HuH-7.5 (cell line): ENCODE results near the gene MACROH2A1.
A peak's percentile ranks its signal among the peaks of the same experiment; 100 is the strongest.

Source experiments
- DNase-seq: peaks from one replicate; pipeline ENCODE4 v3.0.0; 2011; ENCODE audit warnings: low spot score

MACROH2A1 gene

DNA sequence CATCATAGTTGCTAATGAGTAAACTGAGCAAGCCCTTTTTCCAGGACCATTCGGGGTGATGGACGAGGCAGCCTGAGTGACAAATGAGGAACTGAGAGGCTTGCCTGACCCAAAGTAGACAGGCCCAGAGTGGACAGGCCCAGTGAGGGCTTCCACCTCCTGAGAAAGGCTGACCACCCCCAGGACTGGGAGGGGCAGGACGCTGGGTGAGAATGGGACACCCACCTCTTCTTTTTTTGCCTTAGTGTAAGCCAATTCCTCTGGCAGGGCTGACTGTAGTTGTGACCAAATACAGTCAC lies 68.3 kb downstream of the MACROH2A1 start:
- no peak for DNase-seq

DNA sequence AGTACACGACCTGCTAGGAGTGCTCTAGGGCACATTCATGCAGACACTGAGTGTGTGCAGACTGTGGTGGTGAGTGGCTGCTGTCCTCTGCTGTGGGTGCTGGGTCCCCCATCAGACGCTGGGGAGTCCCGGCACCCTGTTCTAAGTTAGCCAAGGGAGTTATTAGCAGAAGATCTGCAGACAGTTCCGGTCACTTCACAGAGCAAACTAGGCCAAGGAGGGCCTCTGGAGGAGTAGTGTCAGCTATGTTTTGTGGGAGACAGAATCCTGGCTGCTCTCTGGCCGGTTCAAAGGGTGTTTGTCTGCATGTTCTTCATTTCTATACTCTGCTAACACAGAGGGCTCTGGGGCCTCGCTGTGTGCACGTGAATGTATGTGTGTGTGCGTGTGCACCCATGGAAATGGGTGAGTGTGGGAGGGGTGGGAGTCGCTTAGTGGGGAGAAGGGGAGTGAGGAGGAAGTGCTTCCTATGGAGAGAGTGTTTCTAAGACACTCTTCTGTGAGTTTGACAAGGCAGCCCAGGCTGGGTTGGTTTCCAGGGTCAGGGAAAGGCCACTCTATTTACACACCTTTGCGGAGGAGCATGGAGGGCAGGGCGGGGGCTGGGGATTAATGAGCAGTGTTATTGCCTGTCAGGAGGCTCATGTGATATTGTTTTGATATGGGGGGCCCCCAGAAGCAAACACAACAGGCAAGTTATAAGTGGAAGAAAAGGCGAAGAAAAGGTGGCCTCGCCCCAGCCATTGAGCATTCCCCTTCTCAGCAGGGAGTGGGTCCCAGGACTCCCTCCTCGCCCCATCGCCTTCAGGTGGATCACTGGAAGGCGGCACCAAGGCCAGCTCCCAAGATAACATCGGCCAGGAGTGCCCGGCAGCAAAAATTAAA lies 68.9 kb downstream of the MACROH2A1 start:
- DNase-seq = no peak

- DNase-seq = no peak
These were observed 69.7 kb downstream of the MACROH2A1 start for GRCh38 chr5:135329066-135329912.

DNA sequence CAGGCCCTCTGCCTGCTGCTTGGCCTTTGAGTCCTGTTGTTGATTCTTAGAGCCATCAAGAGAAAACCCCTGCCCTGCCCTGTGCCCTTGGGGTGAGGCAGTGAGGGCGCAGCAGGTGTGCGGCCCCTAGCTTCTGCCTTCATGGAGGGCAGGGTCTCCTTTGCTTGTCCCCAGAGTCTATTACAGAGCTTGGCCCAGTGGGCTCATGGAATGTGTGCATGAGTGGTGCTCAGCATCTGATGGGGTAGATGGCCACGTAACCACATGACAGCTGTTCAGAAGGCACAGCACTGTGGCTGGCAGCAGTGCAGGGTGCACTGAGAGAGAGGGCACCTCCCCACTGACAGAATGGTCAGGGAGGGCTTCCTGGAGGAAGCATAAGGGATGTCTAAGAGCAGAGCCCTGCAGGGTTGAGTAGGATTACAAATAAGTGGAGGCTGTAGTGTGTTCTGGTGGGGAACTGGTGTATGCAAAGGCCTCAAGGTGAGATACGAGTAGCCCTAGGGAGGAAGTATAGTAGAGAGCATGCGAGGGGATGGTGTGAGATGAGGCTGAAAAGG lies 70.8 kb downstream of the MACROH2A1 start:
- no peak for DNase-seq

DNA sequence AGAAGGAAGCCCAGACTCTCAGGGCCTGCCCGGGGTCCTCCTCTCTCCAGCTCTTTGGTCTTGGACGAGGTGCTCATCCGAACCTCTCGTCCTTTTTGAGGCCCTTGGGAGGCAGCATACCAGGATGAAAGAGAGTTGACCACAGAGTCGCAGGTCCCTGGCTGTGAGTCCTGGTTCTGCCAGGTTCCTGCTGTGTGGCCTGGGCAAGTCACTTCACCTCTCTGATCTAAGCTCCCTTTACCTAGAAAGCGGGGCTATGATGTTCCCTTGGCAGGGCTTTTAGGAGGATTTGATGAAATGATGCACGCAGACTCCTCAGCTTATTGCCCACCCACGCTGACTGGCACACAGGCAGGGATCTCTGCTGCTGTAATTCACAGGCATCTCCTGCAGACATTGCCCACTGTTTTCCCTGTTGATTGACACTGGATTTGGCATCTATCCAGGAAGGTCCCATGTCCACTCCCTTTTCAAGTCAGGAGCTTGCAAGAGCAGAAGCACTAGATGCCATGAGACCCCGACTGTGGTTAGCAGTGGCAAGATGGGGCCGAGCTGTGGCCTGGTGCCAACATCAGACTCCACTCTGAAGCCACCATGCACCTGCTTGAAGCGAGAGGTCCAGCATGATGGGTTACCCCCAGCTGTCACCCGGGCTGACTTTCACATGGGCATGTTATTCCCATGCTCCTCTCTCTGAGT lies 71.5 kb downstream of the MACROH2A1 start:
- DNase-seq = no peak

DNA sequence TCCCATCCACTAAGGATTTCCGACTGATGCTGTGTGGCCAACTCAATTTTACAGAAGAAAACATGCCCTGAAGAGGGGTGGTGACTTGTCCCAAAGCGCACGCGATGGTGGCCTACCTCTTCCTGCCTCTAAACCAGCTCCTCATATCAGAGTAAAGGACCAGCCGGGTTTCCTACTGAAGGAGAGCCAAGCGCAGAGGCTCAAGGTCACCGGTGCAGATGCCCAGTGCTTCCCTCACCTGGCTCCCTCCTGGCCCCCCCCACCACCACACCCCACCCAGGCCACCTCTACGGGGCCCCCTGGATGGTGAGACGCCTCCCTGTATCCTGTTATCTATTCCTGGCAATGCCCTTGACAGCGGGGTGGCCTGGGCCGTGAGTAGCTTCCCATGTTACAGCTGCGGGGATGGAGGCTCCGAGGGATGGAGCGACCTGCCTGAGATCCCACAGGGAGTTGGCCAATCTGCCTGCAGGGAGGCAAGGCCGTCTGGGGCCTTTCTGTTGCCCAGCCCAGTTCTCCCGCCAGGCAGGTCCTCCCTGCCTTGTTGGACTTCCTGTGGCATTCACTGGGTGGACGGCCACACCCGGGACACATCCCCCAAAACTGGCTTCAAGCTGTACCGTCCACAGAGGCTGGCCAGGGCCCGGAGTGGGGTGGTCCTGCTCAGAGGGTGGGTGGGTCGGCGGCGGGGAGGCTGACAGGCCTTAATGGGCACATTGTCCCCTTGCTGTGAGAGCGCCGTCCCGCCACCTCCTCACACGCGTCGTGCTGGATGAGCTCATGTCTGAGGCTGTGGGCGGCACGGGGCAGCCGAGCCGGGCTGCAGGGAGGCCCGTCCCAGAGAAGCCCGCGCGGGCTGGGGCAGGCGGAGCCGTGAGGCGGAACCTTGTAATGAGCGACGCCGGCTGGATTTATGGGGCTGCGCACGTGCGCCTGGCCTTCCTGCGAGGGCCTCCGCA lies 72.5 kb downstream of the MACROH2A1 start:
- no peak for DNase-seq

DNA sequence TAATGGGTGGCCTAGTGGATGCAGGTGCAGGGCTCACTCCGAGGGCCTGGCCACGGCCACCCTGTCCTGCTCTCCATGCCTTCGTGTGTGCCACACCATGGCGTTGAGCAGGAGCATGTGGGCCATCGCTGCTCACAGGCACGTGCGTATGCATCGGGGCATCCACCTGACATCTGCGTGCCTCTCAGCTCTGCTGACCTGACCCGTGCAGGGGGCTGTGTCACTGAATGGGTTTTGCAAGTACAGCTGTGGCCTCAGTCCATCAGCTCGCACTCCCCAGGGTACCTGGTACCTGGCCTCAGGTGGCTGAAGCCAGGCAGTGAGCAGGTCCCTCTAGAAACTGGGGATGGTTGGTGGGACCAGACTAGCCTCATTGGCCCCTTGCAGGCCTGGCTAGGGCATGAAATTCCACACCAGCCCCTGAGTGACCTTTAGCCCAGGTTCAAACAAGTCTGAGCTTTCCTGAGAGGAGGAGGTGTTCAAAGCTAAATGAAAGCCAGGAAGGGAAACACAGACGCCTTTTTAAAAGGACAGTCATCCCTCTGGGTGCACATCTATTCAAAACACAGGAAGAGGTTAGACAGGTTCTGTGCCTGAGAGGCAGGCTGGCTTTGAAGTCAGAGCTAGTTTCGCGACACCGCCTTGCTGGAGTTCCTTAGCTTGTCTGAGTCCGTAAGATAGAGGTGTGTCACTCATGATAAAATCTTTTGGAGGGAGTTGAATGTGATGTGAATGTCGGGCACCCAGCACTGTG lies 74.0 kb downstream of the MACROH2A1 start:
- peak; percentile 39 for DNase-seq

DNA sequence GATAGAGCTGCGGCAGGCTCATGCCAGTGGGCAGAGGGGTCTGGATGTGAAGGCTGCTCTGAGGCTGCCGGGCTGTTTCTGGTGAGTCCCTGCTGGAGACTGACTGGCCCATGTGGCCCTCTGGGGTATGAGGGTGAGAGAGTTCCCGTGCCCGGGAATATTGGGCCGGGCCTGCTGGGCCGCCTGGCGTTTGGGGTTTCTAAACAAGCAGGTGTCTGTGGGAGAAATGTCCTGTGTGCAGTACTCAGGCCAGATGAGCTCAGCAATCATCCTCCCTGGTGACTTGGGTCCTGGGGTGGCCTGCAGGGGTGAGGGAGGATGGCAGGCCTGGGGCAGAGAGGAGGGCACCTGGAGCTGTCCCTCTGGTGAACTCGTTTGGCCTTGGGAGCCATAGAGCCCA lies 74.9 kb downstream of the MACROH2A1 start:
- no peak for DNase-seq

DNA sequence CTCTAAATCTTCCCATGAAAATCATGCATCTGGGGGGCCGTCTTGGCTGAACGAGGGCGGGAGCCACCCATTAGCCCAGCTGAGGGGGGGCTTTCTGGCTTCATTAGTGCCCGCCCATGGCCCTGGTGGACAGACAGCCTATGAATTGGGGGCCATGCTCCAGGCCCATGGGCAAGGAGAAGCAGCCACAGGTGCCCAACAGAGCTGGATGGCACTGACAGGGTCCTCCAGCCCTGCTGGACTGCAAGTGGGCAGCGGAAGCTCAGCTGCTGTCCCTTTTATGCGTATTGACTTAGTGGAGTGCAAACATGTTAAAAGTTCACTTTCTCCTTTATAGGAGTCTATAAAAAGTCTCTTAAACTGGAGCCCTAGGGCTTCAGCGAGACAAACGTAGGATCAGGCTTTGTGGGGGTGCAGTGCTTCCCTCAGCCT lies 75.3 kb downstream of the MACROH2A1 start:
- no peak for DNase-seq

DNA sequence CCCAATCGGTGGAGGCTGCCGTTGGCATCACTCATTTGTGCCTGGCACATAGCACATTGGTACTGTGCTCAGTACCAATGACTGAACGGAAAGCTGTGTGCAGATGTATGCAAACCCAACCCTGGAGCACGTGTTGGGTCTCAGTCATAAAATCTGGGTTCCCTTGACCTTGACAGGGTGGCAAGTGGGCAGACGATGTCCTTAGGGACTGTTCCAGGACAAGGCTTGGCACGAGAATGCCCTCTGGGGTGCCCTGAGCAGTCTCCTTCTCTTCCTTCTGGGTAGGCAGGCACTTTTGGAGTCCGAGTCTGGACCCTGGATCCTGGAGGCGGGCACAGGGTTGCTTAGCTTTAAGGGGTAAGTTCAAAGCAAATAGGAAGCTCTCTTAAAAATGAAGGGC lies 75.8 kb downstream of the MACROH2A1 start:
- DNase-seq = no peak

- no peak for DNase-seq
These were observed 76.3 kb downstream of the MACROH2A1 start for GRCh38 chr5:135322744-135323143.

- DNase-seq = no peak
These were observed 76.8 kb downstream of the MACROH2A1 start for GRCh38 chr5:135322271-135322670.

DNA sequence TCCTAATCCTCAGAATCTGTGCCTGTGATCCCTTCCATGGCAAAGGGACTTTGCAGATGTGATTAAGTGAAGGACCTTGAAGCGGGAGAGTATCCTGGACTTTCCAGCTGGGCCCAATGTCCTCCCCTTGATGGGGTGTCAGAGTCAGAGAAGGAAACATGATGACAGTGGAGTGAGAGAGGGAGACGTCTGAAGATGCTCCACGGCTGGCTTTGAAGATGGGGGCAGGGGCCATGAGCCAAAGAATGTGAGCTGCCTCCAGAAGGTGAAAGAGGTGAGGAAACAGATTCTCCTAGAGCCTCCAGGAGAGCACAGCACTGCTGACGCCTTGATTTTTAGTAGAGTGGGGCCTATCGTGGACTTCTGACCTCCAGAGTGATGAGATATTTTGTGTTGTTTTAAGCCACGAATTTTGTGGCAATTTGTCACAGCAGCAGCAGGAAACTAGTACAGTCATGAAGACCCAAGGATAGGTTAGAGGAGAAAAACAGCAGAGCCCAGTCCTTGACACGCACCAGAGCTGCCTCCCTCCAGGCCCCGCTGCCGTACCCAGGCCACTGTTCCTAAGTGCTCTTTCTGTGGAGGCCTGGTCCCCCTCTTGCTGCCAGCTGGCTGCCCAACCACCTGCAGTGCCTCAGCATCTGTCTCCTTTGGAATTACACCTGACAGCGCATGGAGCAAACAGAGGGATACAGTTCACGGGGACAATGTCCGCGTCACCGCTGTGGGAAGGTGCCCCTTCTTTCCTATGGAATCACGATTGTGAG lies 78.1 kb downstream of the MACROH2A1 start:
- no peak for DNase-seq

- no peak for DNase-seq
These were observed 79.0 kb downstream of the MACROH2A1 start for GRCh38 chr5:135319928-135320606.

GRCh38 chr5:135319458-135319857 lies 79.6 kb downstream of the MACROH2A1 start:
- no peak for DNase-seq

DNA sequence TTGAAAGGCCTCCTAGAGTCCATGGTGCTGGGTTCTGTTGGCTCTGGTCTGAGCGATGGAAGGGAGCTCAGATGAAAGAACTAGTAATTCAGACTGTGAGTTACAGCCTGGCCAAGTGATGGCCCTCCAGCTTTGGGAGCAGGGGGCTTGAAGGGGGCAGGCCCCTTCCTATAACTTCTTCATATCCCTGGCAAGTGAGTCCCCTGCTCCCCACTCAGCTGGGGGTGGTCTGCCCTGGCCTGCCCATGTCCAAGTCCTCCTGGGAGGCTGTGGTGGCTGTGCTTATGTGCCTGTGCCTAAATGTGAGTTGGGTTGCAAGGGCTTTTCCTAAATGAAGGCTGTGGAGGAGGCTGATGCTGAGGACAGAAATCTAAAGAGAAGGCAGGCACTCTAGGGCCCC lies 80.1 kb downstream of the MACROH2A1 start:
- no peak for DNase-seq

DNA sequence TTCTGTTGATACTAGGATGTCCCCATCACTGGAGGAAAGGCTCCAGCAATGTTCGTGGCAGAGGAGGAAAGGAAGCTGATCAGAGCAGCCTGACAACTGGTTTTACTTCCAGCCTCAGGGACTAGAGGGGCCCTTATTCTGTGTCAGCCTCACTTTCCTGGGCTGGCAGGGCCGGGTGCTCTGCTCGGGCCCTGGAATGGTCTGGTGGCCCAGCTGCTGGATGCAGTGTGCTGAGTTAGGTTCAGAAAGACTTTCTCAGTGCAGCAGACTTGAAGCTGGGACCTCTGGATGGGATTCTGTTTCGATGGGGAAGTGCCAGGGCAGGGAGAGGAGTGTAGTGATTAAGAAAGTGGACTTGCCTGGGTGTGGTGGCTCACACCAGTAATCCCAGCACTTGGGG lies 81.0 kb downstream of the MACROH2A1 start:
- DNase-seq = no peak

DNA sequence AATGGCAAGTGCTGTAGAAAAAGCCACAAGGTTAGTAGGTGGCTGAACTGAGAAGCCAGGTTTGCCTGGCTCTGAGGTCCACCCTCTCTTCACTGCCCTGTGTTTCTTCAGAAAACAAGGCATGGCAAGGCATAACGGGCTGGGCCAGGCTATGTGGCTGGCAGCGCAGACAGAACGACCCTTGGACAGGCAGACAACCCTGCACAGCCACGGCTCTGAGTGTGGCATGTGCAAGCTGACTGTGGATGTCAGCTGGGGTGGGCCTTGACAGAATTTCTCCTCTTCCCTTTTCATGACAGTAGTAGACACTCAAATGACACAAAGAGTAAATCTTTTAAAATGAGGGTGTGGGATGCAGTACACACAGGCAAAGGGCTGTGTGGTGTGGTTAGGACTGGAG lies 81.7 kb downstream of the MACROH2A1 start:
- no peak for DNase-seq

DNA sequence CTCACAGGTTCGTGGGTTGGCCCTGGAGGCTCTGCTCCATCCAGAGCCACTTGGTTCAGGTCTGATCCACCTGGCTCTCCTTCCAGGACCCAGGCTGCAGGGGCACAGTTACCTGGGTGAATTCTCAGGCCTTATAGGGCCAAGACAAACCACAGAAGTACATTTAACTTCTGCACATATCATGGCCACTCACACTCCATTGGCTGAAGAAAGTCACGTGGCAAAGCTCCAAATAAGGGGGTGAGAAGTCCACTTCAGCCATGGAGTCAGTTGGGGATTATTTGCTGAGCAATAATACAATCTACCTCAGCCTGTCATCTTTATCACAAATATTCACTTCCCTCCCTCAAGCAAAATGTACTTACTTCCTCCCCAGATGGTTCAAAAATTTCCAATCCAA lies 83.6 kb downstream of the MACROH2A1 start:
- DNase-seq = no peak
